22Rv1 (cell line): Measurements from ENCODE around the gene GDPD3.

ENCODE experiments used
- CTCF ChIP-seq: fragments of 450-650 bp; IDR thresholded peaks from 2 replicates; pipeline ENCODE4 v1.5.1; 2017; ENCODE audit warnings: mild to moderate bottlenecking
- ZFX ChIP-seq: fragments of 450-650 bp; IDR thresholded peaks from 2 replicates; pipeline ENCODE4 v1.6.1; 2017; ENCODE audit warnings: antibody characterized with exemption, borderline replicate concordance

- TF ChIP-seq CTCF (no peak), ZFX (no peak)
These were observed 22.6 kb downstream of the GDPD3 start for GRCh38 chr16:30090610-30091331.
